ENCODE data around the gene OMA1. TPM values are rescaled to one million over a fixed set of nuclear protein-coding genes. Genes with fewer than 3 reads are reported as not detected.

The OMA1 gene
- total RNA-seq, 1 donor from 2014 or later: 5.9 TPM

- no peak for TF ChIP-seq CTCF (IDR thresholded peaks at IDR 0.05; ENCODE audit: partially characterized antibody, unreplicated experiment)
- H3K27ac Mint-ChIP-seq (ENCODE audit: unreplicated experiment): no peak overlapping the region
- H3K36me3 Mint-ChIP-seq (ENCODE audit: unreplicated experiment): peaks cover 11% of the 10 kb centered on the region
- DNase-seq: no peak
- H3K27me3 Mint-ChIP-seq (ENCODE audit: unreplicated experiment): peaks cover 12% of the 10 kb centered on the region
- no peaks in the 10 kb centered on the region for H3K4me1 Mint-ChIP-seq (ENCODE audit: low read depth, unreplicated experiment)
- H3K9me3 Mint-ChIP-seq (ENCODE audit: unreplicated experiment): no peaks in the 10 kb centered on the region
- no peak overlapping the region for H3K4me3 Mint-ChIP-seq (ENCODE audit: unreplicated experiment)
These were observed 28.3 kb upstream of the OMA1 start for GRCh38 chr1:58574816-58575215.

- Mint-ChIP-seq H3K36me3 (ENCODE audit: unreplicated experiment) (peaks cover 6% of the 10 kb centered on the region), H3K4me3 (ENCODE audit: unreplicated experiment) (no peak overlapping the region), H3K27ac (ENCODE audit: unreplicated experiment) (no peak overlapping the region), H3K9me3 (ENCODE audit: unreplicated experiment) (no peaks in the 10 kb centered on the region), H3K27me3 (ENCODE audit: unreplicated experiment) (peaks cover 8% of the 10 kb centered on the region), H3K4me1 (ENCODE audit: low read depth, unreplicated experiment) (no peaks in the 10 kb centered on the region)
- no peak for DNase-seq
- TF ChIP-seq CTCF (IDR thresholded peaks at IDR 0.05; ENCODE audit: partially characterized antibody, unreplicated experiment): no peak
These were observed 27.4 kb upstream of the OMA1 start for GRCh38 chr1:58573705-58574591.

GRCh38 chr1:58573138-58573537 is 26.6 kb upstream of the OMA1 start:
- Mint-ChIP-seq H3K36me3 (ENCODE audit: unreplicated experiment) (peaks cover 6% of the 10 kb centered on the region), H3K4me1 (ENCODE audit: low read depth, unreplicated experiment) (no peaks in the 10 kb centered on the region), H3K4me3 (ENCODE audit: unreplicated experiment) (no peak overlapping the region), H3K27ac (ENCODE audit: unreplicated experiment) (no peak overlapping the region), H3K27me3 (ENCODE audit: unreplicated experiment) (peaks cover 8% of the 10 kb centered on the region), H3K9me3 (ENCODE audit: unreplicated experiment) (no peaks in the 10 kb centered on the region)
- TF ChIP-seq CTCF (IDR thresholded peaks at IDR 0.05; ENCODE audit: partially characterized antibody, unreplicated experiment): no peak
- no peak for DNase-seq

- peaks cover 6% of the 10 kb centered on the region for H3K36me3 Mint-ChIP-seq (ENCODE audit: unreplicated experiment)
- peaks cover 8% of the 10 kb centered on the region for H3K27me3 Mint-ChIP-seq (ENCODE audit: unreplicated experiment)
- H3K27ac Mint-ChIP-seq (ENCODE audit: unreplicated experiment): no peak overlapping the region
- TF ChIP-seq CTCF (IDR thresholded peaks at IDR 0.05; ENCODE audit: partially characterized antibody, unreplicated experiment): no peak
- H3K9me3 Mint-ChIP-seq (ENCODE audit: unreplicated experiment): no peaks in the 10 kb centered on the region
- DNase-seq: no peak
- H3K4me3 Mint-ChIP-seq (ENCODE audit: unreplicated experiment): no peak overlapping the region
- no peaks in the 10 kb centered on the region for H3K4me1 Mint-ChIP-seq (ENCODE audit: low read depth, unreplicated experiment)
These were observed 26.2 kb upstream of the OMA1 start for GRCh38 chr1:58572690-58573089.

- Mint-ChIP-seq H3K4me1 (ENCODE audit: low read depth, unreplicated experiment) (no peaks in the 10 kb centered on the region), H3K27ac (ENCODE audit: unreplicated experiment) (no peak overlapping the region), H3K36me3 (ENCODE audit: unreplicated experiment) (peaks cover 6% of the 10 kb centered on the region), H3K27me3 (ENCODE audit: unreplicated experiment) (peaks cover 5% of the 10 kb centered on the region), H3K9me3 (ENCODE audit: unreplicated experiment) (no peaks in the 10 kb centered on the region), H3K4me3 (ENCODE audit: unreplicated experiment) (no peak overlapping the region)
- no peak for DNase-seq
- no peak for TF ChIP-seq CTCF (IDR thresholded peaks at IDR 0.05; ENCODE audit: partially characterized antibody, unreplicated experiment)
These were observed 25.1 kb upstream of the OMA1 start for GRCh38 chr1:58571616-58572015.
